ENCODE measurements around the gene CAND1.

CAND1 gene

GRCh38 chr12:67263471-67263870, 5.7 kb upstream of the CAND1 start:
- H3K4me3 ChIP-seq (ENCODE audit: low read depth, low read length) = no peak overlapping the region
- no peaks in the 10 kb centered on the region for H3K36me3 ChIP-seq
- no peak for TF ChIP-seq CTCF (IDR thresholded peaks at IDR 0.05; ENCODE audit: low read depth, low read length)
- H3K27ac ChIP-seq = no peak overlapping the region
- no peak for DNase-seq
- no peaks in the 10 kb centered on the region for H3K9me3 ChIP-seq (ENCODE audit: severe bottlenecking)
- no peaks in the 10 kb centered on the region for H3K27me3 ChIP-seq (ENCODE audit: insufficient read depth, low read depth, severe bottlenecking)

GRCh38 chr12:67268335-67268895, 743 bp upstream of the CAND1 start:
- no peaks in the 10 kb centered on the region for H3K27me3 ChIP-seq (ENCODE audit: insufficient read depth, low read depth, severe bottlenecking)
- no peak for TF ChIP-seq CTCF (IDR thresholded peaks at IDR 0.05; ENCODE audit: low read depth, low read length)
- H3K27ac ChIP-seq = peak overlapping the region; percentile 98
- peak overlapping the region; percentile 99 for H3K4me3 ChIP-seq (ENCODE audit: low read depth, low read length)
- DNase-seq = peak; percentile 93
- H3K9me3 ChIP-seq (ENCODE audit: severe bottlenecking) = no peaks in the 10 kb centered on the region
- peaks cover 8% of the 10 kb centered on the region for H3K36me3 ChIP-seq

- Histone ChIP-seq H3K27me3 (ENCODE audit: insufficient read depth, low read depth, severe bottlenecking) (no peaks in the 10 kb centered on the region), H3K36me3 (peaks cover 21% of the 10 kb centered on the region), H3K27ac (peak overlapping the region; percentile 98), H3K9me3 (ENCODE audit: severe bottlenecking) (no peaks in the 10 kb centered on the region), H3K4me3 (ENCODE audit: low read depth, low read length) (peak overlapping the region; percentile 99)
- peak; percentile 64 for DNase-seq
- no peak for TF ChIP-seq CTCF (IDR thresholded peaks at IDR 0.05; ENCODE audit: low read depth, low read length)
Measured at GRCh38 chr12:67269633-67270573, 745 bp downstream of the CAND1 start.

GRCh38 chr12:67270622-67271021, 1.5 kb downstream of the CAND1 start:
- H3K27me3 ChIP-seq (ENCODE audit: insufficient read depth, low read depth, severe bottlenecking) = no peaks in the 10 kb centered on the region
- peak overlapping the region; percentile 99 for H3K4me3 ChIP-seq (ENCODE audit: low read depth, low read length)
- no peaks in the 10 kb centered on the region for H3K9me3 ChIP-seq (ENCODE audit: severe bottlenecking)
- DNase-seq = no peak
- H3K36me3 ChIP-seq = peaks cover 26% of the 10 kb centered on the region
- peak overlapping the region; percentile 98 for H3K27ac ChIP-seq
- TF ChIP-seq CTCF (IDR thresholded peaks at IDR 0.05; ENCODE audit: low read depth, low read length) = no peak

- H3K27ac ChIP-seq = no peak overlapping the region
- no peak for DNase-seq
- no peak for TF ChIP-seq CTCF (IDR thresholded peaks at IDR 0.05; ENCODE audit: low read depth, low read length)
- peaks cover 31% of the 10 kb centered on the region for H3K36me3 ChIP-seq
- H3K27me3 ChIP-seq (ENCODE audit: insufficient read depth, low read depth, severe bottlenecking) = no peaks in the 10 kb centered on the region
- H3K4me3 ChIP-seq (ENCODE audit: low read depth, low read length) = no peak overlapping the region
- H3K9me3 ChIP-seq (ENCODE audit: severe bottlenecking) = no peaks in the 10 kb centered on the region
Measured at GRCh38 chr12:67271976-67272375, 2.8 kb downstream of the CAND1 start.

Data from WERI-Rb-1 (cell line).